ENCODE results near the gene HHATL. TPM values are rescaled to one million over a fixed set of nuclear protein-coding genes. Genes with fewer than 3 reads are reported as not detected.

The HHATL gene
- total RNA-seq, 4 donors from 2014 or later: 2.3 TPM; not detected in 3

- peaks cover 7% of the 10 kb centered on the region for H3K36me3 ChIP-seq
- TF ChIP-seq POLR2AphosphoS5 (IDR thresholded peaks at IDR 0.05) (no peak), EP300 (IDR thresholded peaks at IDR 0.05) (no peak), POLR2A (IDR thresholded peaks at IDR 0.05) (no peak)
- TF ChIP-seq, protein P1, sequence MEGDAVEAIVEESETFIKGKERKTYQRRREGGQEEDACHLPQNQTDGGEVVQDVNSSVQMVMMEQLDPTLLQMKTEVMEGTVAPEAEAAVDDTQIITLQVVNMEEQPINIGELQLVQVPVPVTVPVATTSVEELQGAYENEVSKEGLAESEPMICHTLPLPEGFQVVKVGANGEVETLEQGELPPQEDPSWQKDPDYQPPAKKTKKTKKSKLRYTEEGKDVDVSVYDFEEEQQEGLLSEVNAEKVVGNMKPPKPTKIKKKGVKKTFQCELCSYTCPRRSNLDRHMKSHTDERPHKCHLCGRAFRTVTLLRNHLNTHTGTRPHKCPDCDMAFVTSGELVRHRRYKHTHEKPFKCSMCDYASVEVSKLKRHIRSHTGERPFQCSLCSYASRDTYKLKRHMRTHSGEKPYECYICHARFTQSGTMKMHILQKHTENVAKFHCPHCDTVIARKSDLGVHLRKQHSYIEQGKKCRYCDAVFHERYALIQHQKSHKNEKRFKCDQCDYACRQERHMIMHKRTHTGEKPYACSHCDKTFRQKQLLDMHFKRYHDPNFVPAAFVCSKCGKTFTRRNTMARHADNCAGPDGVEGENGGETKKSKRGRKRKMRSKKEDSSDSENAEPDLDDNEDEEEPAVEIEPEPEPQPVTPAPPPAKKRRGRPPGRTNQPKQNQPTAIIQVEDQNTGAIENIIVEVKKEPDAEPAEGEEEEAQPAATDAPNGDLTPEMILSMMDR (IDR thresholded peaks at IDR 0.05): no peak
- peak overlapping the region; percentile 82 for H3K4me3 ChIP-seq
- WGBS: 68% methylated on average over 6 of the region's 6 CpGs
- H3K9me3 ChIP-seq: no peaks in the 10 kb centered on the region
- no peaks in the 10 kb centered on the region for H3K27me3 ChIP-seq
- no peak for DNase-seq (ENCODE audit: low spot score in 2 of 2)
- peak overlapping the region; percentile 94 for H3K27ac ChIP-seq
- peaks cover 50% of the 10 kb centered on the region for H3K4me1 ChIP-seq
Observed at GRCh38 chr3:42655980-42656679, 46.5 kb downstream of the HHATL start.

DNA sequence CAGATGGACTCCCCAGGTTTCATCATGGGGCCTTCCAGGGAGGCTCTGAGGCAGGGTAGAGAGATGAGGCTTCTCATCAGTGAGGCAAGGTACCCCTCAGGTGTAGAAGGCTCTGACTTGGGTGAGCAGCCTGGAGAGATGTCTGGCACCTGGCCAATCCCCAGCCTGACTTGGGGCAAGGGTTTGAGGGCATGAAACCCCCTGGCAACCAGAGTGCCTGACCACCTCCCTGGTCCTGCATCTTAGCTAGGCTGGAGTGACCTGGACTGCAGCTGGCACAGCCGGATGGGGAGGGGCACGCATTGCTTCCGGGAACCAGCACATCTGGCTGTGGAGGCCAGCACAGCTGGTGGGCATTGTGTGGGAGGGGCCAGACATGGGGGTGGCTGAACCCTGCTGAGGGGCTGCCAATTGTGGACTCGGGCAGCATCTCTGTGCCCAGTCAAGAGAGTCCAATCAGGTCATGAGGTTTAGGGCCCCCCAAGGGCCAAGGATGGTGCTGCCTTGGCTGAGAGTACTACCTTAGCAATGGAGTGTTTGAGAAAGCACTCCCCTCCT, 47.2 kb downstream of the HHATL start:
- Histone ChIP-seq H3K27ac (peak overlapping the region; percentile 94), H3K36me3 (peaks cover 7% of the 10 kb centered on the region), H3K27me3 (no peaks in the 10 kb centered on the region), H3K4me1 (peaks cover 55% of the 10 kb centered on the region), H3K9me3 (no peaks in the 10 kb centered on the region), H3K4me3 (peak overlapping the region; percentile 82)
- WGBS: no CpG with 5 or more reads among the region's 4 CpGs
- peak in 1 of 2 donors; percentile 78 for DNase-seq (ENCODE audit: low spot score in 2 of 2)
- no peak for TF ChIP-seq POLR2AphosphoS5 (IDR thresholded peaks at IDR 0.05)
- TF ChIP-seq, protein P1 (IDR thresholded peaks at IDR 0.05): no peak
- no peak for TF ChIP-seq POLR2A (IDR thresholded peaks at IDR 0.05)
- TF ChIP-seq EP300 (IDR thresholded peaks at IDR 0.05): no peak

DNA sequence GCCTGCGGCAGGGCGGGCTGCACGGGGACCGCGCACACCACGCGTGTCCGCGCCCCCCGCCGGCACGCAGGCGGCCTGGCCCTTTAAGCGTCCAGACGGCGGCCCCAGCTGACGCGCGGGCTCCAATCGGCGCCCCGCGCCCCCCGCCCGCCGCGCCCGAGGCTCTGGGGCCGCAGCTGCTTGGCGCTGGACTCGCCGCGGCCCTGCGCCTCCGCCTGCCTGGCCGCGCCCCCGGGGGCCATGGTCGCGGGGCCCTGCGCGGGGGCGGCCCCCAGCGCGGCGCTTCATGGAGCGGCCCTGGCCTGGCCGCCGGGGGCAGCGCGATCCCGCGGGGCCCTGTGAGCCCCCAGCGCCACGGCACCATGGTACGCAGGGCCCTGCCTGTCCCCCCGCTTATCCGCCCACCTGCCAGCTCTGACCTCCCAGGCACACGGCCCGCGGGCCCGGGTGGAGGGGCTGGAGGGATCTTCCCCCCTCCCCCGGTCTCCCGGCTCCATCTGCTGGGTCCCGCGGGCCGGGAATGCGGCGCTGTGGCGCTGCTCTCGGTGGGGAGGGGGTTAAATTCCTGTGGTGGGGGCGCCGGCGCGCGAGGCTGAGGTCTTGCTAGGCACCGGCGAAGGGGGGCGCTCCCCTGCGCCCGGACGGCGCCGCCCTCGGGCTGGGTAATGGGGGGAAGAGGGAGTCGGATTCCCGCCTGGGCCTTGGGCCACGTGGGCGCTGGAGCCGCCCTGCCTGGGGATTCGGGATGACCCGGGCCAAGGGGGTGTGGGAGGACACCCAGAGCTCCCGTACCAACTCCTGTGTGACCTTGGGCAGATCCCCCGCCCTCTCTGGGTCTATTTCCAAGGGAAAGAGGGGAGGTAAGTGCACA, 48.0 kb downstream of the HHATL start:
- peaks cover 55% of the 10 kb centered on the region for H3K4me1 ChIP-seq
- peak; percentile 82 to 85 for DNase-seq (ENCODE audit: low spot score in 2 of 2)
- peaks cover 3% of the 10 kb centered on the region for H3K36me3 ChIP-seq
- 1% methylated on average over 15 of the region's 94 CpGs for WGBS
- TF ChIP-seq, protein P1 (IDR thresholded peaks at IDR 0.05): no peak
- TF ChIP-seq EP300 (IDR thresholded peaks at IDR 0.05): no peak
- peak in 1 of 2 donors; percentile 11 for TF ChIP-seq POLR2A (IDR thresholded peaks at IDR 0.05)
- TF ChIP-seq POLR2AphosphoS5 (IDR thresholded peaks at IDR 0.05): no peak
- peak overlapping the region; percentile 82 for H3K4me3 ChIP-seq
- no peaks in the 10 kb centered on the region for H3K9me3 ChIP-seq
- no peaks in the 10 kb centered on the region for H3K27me3 ChIP-seq
- peak overlapping the region; percentile 94 for H3K27ac ChIP-seq

GRCh38 chr3:42653560-42654330, 48.9 kb downstream of the HHATL start, which contains the start of gene ZBTB47:
TSS of gene ZBTB47 (plus strand) at chr3:42653697. CDS start at chr3:42658356, 4,659 bp downstream.
- WGBS: 0% methylated on average over 7 of the region's 31 CpGs

More at GRCh38 chr3:42653560-42654330, 48.9 kb downstream of the HHATL start, which contains the start of gene ZBTB47:
- peaks cover 55% of the 10 kb centered on the region for H3K4me1 ChIP-seq
- no peaks in the 10 kb centered on the region for H3K27me3 ChIP-seq
- no peaks in the 10 kb centered on the region for H3K9me3 ChIP-seq
- DNase-seq (ENCODE audit: low spot score in 2 of 2): peak; percentile 87 to 91
- peak within 1 kb of the TSS; percentile 82 for H3K4me3 ChIP-seq
- TF ChIP-seq, protein P1 (IDR thresholded peaks at IDR 0.05): no peak
- TF ChIP-seq POLR2A (IDR thresholded peaks at IDR 0.05) (no peak), POLR2AphosphoS5 (IDR thresholded peaks at IDR 0.05) (no peak), EP300 (IDR thresholded peaks at IDR 0.05) (no peak)
- H3K36me3 ChIP-seq: no peaks in the 10 kb centered on the region
- peak within 1 kb of the TSS; percentile 94 for H3K27ac ChIP-seq

All from suprapubic skin (tissue), 4 donors.